GM19452 (cell line): Measurements from ENCODE around the gene IGSF21.

Experiments
- ATAC-seq: cut with Tn5 transposase; IDR thresholded peaks from one replicate; pipeline ENCODE4 v1.9.1; 2021; ENCODE audit not compliant: unreplicated experiment

The IGSF21 gene

DNA sequence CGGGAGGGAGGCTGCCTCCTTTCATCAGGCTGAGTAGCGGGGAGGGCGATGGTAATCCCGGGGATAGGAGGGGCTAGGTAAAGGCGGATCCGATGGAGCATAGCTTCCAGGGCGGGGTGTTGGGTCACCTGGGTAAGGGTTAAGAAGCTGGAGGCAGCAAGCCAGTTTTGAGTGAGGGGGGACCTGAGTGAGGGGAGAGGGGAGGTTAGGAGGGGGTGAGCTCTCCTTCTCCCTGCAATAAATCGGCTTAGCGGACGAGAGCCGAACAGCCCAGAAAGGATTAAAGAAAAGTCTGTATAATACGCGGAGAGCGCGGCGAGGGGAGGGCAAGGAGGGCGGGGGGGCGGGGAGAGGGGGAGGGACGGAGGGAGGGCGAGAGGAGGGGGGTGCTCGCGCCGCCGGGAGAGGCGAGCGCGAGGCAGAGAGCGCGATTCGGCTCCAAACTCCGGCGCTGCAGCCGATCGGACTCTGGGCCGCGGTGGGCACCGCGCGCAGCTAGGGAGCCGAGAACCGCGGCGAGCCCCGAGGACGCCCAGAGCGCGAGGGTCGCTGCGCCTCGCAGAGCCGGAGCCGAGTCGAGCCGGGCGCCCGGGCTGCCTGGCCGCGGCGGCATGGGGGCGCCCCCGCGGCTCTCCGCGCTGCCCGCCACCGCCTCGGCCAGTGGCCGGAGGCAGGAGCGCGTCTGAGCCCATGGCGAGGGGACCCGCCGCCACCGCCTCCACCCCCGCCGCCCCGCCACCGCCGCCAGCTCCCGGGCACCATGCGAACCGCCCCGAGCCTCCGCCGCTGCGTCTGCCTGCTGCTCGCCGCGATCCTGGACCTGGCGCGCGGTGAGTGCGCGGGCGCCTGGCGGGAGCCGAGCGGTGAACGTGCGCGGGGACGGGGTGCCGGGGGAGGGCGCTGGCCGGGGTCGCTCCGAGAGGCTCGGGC is at the start of gene IGSF21:
Gene IGSF21 (plus strand): TSS at position 430 of the 930 bp plus-strand sequence. CDS start 331 bp downstream, at position 761.
- ATAC-seq, result no peak

DNA sequence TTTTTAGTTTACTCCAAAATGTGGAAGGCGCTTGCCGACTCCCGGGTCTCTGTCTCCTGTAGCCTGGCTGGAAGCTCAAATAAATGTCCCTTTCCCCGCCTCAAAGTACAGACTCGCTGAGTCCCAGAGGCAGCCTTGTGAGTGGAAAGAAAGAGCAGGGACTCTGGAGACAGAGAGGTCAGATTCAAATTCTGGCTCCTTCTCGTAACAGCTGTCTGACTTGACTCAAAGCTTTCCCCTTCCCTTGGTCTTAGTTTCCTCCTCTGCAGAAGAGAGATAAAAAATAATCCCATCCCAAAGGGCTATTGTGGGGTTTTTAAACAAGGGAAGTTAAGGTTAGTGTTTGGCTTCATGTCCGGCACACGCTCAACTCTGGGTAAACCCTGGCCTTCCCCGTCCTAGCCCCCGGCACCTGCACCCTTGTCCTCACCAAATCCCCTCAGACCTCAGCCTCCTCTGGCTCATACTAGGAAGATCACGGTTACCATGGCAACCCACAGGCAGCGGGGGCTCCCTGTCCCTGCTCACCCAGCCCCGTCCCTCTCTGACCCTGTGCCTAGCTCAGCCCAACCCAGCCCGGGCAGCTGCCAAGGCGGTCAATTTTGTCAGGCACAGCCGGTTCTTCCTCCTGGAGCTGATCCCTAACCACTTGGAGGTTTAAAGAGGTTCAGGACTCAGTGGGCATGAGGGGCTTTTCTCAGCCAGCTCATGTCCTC is 49.2 kb upstream of the IGSF21 start:
- ATAC-seq, result no peak

DNA sequence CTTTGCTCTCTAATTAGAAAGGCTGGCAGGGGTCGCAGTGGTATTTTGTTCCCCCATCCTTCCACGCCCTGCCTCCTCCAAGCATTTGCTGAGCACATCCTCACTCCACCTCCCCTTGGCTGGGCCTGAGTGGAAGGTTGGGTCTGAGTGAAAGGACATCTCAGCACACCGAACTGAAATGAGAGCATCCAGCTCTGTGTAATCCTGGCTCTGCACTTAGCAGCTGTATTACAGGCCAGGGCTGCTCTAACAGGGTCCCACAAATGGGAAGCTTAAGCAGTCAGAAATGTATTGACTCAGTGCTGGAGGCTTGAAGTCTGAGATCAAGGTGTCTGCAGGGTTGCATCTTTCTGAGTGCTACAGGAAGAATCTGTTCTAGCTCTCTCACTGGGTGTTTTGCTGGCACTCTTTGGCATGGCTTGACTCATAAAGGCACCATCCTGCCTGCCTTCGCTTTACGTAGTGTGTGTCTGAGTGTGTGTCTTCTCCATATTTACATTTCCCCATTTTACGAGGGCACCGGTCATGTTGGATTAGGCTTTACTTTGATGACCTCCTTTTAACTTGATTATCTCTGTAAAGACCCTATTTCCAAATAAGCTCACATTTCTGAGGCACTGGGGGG is 48.5 kb upstream of the IGSF21 start:
- ATAC-seq, result no peak

DNA sequence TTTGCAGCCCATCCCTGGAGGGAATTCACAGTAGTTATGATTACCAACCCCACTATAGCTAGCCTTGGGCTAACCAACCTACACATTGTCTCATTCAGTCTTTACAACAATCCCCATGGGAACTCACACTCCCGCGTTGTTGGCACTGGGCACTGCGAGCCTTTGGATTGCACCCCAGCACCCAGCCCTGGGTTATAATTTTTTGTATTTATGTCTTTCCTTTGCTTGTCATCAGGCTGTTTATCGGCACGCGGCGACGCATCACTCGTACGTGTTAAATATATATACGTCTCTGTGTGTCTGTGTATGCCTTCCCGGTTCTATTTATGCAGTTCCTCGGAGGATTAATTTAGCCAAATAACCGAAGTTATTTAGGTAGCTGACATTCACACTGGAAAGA is 47.2 kb upstream of the IGSF21 start:
- no peak for ATAC-seq

DNA sequence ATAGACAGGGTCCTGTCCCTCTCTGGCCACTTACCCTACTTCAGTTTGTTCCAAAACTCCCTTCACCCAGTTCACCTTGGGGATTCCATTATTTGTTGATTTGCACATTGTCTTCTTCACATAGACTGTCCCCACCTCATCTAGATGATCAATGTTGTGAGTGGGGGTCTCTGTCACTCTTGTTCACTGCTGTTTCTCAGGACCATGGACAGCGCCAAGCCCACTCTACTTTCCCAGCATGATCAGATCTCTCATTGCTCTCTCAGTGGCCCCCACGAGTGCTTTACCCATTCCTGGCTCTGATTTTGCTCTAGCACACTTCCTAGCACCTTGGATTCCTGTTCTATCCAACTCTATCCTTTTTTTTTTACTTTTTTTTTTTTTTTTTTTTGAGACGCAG is 45.4 kb upstream of the IGSF21 start:
- ATAC-seq, result no peak

DNA sequence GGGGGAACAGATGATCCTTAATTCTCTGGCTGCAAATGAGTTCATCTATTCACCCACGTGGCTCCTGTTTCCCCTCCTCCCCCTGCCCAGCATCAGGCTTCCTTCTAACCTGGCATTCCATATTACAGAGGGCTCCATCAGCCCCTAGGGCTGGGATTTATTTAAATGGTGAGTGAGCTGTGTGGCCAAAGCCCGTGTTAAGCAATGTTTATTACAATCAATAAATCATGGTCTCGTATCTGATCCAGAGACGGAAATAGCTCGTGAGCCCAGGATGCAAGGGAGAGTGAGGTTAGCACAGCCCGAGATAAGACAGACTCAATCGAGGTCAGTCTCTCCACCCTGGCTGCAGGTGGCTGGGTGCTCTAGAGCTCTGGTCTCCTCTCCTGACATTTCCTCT is 43.1 kb upstream of the IGSF21 start:
- no peak for ATAC-seq

DNA sequence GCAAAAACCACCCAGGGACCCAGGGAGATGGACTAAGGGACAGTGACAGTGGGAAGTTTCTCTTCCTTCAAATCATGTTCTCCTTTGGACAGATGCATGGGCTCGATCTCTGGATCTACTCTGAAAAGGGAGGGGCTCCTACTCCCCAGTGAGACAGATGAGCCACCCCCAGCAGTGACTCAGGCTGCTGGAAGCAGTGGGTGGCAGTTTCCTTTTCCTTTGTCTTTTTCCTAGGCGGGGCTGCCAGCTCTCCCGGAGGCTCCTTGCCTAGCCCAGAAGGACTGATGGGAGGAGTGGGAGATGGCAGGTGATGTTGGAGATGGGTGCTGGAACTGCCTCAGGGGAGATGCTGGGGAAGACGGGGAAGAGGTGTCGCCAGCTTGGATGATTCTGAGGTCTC is 41.0 kb upstream of the IGSF21 start:
- no peak for ATAC-seq

DNA sequence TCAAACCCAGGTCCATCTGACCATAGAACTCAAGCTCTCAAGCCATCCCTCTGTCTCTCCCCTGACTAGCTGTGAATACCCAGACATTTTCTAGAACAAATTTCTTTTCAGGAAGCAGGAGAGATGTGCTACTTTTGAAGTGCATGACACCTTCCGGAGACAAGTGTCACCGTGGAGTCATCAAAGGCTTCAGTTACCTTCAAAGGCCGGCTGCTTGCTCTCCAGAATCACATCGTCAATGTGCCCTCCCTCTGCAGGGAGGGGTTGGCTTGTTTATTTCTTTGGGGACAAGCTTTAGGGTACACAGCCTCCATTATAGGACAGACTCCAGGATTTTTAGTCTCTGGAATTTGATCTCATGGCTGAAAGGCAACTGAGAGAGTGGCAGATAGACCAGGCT is 37.7 kb upstream of the IGSF21 start:
- no peak for ATAC-seq

DNA sequence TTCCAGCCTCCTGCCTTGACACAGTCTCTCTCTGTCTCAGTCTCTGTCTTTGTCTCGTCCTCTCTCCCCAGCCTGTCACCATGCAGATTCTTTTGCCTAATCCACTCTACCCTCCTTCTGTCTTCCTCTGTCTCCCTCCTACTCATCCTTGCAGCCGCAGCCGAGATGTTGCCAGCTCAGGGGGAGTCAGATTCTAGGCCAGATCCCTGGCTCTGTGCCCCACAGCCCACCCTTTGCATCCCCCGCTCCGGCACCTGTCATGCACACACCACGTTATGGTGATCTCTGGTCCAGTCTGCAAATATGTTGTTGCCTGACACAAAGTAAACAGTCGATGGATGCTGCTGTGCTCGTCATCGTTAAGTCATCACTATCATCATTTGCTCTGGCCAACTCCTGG is 35.5 kb upstream of the IGSF21 start:
- no peak for ATAC-seq

DNA sequence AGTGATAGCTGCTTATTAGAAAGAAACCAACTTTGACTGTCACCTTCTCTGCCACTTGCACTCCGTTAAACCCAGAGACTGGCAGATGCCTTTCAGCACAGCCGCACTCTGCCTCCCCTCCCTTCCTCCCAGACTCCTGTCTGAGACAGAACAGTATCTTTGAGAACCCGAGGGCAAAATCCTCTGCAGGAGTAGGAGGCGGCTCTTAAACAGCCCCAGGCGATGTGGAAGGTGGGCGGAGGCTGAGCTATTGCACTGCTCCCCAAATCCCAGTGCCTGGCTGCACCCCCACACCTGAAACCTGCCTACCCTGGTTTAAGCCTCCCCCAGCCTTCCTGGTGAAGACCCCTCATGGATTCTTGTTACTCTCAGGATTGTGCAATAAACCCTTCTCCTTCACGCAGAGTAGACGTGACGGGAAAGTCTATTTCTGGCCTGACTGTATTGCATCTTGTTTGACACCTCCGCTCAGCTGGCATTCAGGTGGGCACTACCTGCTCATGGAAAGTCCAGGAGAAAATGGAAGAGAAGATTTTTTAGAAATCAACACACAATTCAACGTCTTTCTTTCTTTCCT is 34.4 kb upstream of the IGSF21 start:
- no peak for ATAC-seq

DNA sequence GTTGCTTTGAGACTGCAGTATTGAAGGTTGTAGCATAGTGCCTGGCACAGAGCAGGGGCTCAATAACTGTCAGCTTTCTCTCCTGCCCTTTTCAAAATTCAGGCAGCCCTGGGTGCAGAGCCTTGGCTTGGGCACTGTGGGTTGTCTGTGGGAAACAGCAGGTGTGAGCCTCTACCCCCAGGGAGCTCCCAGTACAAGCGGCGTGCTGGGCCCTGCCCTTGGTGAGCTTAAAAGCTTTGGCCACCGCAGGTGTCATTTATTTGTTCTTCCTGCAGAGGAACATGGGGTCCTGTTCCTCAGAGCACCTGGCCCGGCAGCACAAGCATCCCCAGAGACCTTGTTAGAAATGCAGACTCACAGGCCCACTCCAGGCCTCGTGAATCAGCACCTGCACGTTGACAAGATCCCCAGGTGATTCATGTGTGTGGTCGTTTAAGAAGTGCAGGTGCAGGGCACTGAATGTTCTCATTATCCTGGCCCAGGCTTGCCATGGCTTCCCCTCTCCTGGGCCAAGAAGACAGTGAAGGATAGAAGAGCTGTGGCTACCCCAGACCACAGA is 29.9 kb upstream of the IGSF21 start:
- ATAC-seq, result no peak

DNA sequence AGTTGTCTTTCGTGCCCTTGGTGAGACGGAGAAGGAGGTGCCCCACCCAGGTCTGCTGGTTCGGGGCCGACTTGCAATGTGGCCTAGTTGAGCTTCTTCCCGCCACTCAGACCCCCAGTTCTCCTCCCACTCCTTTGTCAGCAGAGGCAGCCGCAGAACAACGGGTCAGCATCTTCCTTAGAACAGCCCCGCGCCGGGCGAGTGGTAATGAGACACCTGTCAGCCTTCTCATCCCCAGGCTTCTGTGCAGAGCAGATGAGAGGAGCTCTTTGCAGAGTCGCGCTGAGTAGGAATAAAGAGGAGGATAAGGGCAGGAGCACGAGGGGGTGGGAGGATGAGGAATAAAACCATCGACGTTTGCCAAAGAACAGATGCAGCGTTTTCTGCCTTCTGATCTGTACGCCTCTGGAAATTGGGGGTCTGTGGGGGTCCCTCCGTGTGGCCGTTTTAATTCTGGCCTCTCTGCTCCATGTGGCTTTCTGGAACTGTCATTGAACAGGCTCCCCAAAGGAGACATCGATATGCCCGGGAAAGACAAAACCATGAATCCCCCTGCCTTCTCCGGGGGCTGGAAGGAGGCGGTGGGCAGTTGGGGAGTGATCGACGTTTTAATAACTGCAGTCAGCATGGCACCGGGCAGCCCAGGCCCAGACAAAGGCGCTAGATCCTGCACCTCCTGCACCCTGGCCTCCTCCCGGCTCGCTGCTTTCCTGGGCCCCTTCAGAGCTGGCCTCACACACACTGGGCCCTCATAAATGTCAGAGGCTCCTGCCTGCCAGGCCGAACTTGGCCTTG is 27.5 kb upstream of the IGSF21 start:
- ATAC-seq, result no peak

DNA sequence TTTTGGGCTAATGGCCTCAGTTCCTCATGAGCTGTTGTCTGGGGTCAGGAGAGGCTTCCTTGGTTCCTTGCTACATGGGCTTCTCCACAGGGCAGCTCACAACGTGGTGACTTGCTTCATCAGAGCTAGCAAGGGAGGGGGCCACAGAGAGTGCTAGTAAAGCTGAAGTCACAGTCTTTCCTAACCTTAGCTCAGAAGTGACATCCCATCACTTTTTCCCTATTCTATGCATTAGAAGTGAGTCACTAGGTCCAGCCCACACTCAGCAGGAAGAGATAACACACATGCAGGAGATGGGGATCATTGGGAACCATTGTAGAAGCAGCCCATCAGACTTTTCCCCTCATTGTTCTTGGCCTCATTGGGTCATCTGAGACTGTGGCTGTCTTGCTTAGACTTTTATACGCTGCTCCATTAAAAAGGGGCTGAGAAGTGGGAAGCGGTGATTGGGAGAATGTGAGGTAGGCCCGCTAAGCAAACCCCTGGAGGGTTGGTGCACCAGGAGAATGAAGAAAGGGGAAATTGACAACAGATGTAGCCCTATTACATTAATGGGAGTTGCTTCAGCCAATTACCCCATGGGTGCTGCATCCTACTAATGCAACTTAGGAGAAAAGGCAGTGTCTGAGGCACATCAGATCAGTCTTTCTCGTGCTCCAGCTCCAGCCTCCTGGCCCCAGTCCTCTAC is 22.1 kb upstream of the IGSF21 start:
- ATAC-seq, result no peak

DNA sequence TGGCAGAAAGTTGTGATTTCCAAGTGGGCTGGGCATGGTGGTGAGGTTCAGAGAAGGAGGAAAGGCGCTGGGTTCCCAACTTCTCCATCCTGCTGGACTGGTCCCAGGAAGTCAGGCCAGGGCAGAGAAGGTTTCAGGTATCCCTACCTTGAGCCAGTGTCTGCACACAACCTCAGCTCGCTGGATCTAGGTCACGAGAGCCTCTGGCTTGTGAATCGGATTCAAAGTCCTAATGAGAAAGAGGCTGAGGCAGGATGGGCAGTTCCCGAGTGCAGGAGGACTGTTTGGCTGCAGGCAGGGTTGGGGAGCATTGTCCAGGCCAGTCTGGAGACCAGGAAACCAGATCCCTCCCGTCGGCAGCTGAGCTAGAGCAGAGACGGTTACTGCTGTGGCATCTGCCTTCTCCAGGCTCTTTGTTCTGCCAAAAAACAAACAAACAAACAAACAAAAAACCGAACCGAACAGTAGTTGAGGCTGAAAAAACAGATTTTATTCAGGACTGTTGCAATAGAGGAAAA is 19.5 kb upstream of the IGSF21 start:
- ATAC-seq, result no peak

DNA sequence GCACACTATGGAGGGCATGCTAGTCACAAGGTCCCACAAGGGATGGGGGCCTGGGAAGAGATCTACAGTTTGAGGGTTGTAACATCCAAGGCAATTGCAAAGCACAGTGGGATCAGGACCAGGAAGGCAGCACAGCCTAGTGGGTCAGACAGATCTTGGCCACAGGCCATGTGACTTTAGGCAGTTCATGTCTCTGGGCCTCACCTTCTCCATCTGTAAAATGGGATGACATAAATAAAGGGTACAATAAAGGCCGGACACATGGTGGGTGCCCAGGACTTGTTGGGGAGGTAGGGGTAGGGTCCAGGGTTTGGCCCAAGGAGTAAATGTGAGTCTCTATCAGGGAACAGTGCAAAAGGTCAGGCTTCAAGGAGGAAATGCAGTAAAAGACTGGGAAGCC is 18.1 kb upstream of the IGSF21 start:
- ATAC-seq, result no peak

DNA sequence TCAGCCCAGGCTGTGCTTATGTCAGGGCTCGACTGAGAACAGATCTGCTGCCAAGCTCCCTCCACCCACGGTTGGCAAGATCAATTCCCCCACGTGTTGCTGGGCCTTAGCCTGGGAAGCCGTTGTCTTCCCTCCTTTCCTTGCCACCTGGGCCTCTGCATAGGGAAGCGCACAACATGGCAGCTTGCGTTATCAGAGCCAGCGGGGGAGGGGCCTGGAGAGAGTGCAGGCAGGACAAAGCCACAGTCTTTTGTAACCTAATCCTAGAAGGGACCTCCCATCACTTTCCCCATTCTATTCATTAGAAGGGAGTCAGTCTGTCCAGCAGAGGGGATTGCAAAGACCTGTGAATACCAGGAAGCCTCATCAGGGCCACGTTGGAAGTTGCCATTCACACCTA is 17.0 kb upstream of the IGSF21 start:
- no peak for ATAC-seq

DNA sequence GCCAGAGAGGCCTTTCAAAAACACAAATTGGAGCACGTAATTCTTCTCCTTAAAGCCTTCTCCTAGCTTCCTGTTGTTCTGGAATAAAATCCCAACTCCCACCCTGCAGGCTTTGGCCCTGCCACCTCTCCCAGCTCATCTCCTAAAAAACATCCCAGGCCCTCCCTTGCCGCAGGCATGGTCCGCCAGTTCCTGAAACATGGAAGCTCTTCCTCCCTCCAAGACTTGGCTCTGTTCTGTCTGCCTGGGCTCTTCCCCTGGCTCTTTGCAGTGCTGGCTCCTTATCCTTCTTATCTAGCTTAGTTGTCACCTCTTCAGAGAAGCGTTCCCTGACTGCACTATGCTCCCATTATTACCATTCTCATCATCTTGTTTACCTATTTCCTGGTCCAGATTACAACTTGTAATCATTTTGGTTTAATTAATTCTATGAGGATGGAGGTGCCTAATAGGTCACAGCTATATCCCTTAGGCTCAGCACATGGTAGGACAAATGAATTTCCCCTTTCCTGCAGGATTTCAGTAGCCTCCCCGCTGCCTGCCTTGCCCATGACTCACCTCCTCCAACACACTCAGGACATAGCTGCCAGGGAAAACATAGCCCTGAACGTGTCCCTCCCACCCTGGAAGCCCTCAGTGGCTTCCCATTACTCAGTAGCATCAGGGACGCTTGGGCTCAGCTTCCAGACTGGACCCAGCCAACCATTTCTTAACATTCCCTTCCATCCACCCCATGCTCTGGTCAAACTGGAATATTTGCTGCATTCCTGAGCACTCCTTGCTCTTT is 15.7 kb upstream of the IGSF21 start:
- no peak for ATAC-seq

DNA sequence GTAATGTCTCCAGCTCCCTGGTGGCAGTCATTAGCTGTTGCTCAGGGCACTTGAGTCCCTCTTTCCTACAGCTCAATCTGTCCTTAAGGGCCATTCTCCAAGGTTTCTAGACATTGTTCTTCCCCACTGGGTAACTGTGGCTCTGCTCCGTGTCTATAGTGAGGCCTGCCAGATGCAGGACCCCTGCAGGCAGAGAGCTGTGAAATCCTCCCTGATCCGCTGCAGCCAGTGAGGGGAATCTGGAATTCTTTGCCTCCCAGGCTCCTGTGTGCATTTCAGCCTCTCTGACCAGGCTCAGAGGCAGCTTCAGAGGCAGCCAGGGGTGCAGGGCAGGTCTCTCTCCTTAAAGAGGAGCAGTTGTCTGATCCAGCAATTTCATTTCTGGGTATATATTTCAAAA is 14.4 kb upstream of the IGSF21 start:
- ATAC-seq, result no peak

DNA sequence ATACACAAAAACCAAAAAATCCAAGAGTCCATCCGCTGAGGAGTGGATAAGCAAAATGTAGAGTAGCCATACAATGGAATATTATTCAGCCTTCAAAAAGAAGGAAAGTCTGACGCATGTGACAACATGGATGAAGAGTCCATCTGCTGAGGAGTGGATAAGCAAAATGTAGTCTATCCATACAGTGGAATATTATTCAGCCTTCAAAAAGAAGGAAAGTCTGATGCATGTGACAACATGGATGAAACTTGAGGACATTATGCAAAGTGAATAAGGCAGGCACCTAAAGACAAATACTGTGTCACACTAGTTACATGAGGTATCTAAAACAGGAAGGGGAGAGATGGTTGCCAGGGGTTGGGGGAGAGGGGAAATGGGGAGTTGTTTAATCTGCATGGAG is 14.0 kb upstream of the IGSF21 start:
- ATAC-seq, result no peak
